GM13976 (cell line): Measurements from ENCODE around the gene DCC.

Source experiments
- DNase-seq: peaks from one replicate; pipeline ENCODE4 v3.0.0; 2012; ENCODE audit warnings: low spot score
- CTCF ChIP-seq: IDR thresholded peaks from 2 replicates; pipeline ENCODE4 v1.5.1; 2012; ENCODE audit warnings: borderline replicate concordance, mild to moderate bottlenecking; ENCODE audit not compliant: insufficient read depth; ENCODE audit errors: extremely low read depth, missing control alignments, control extremely low read depth
- in situ Hi-C: fragments of 300-500 bp; cut with MboI; formaldehyde crosslinking; loops from one replicate; pipeline ENCODE4 v1.12.0; 2022; ENCODE audit warnings: low sequenced_read_pairs, mixed read lengths, inconsistent platforms; ENCODE audit not compliant: unreplicated experiment

DCC gene

GRCh38 chr18:52888014-52888413 lies 548.0 kb downstream of the DCC start:
- TF ChIP-seq CTCF, result no peak
- in situ Hi-C loops, result no loop called here
- no peak for DNase-seq

GRCh38 chr18:52894801-52895200 lies 554.8 kb downstream of the DCC start:
- DNase-seq, result no peak
- no peak for TF ChIP-seq CTCF
- in situ Hi-C loops, result no loop called here

- DNase-seq, result no peak
- in situ Hi-C loops, result no loop called here
- TF ChIP-seq CTCF, result no peak
Measured at GRCh38 chr18:52897611-52898484, 557.9 kb downstream of the DCC start.

GRCh38 chr18:52898485-52899058 lies 558.6 kb downstream of the DCC start:
- no peak for DNase-seq
- in situ Hi-C loops, result no loop called here
- no peak for TF ChIP-seq CTCF

GRCh38 chr18:52902188-52902587 lies 562.2 kb downstream of the DCC start:
- no peak for TF ChIP-seq CTCF
- in situ Hi-C loops, result no loop called here
- no peak for DNase-seq

- no peak for DNase-seq
- in situ Hi-C loops, result no loop called here
- TF ChIP-seq CTCF, result peak; percentile 20
Measured at GRCh38 chr18:52903857-52904256, 563.9 kb downstream of the DCC start.
